DOHH2 (cell line): ENCODE data around the gene FAM118B.

Source experiments
- EZH2phosphoT487 ChIP-seq: fragments of 200-600 bp; sonication (generic); IDR thresholded peaks from 2 replicates; pipeline ENCODE4 v1.6.1; 2017; ENCODE audit warnings: borderline replicate concordance, mild to moderate bottlenecking, antibody characterized with exemption, low read length, moderate library complexity, mixed read lengths
- TF ChIP-seq, protein P1 (sequence below): fragments of 200-600 bp; sonication (generic); IDR thresholded peaks from one replicate; pipeline ENCODE4 v1.5.1; 2014; ENCODE audit warnings: antibody characterized with exemption, mild to moderate bottlenecking, low read depth, low read length; ENCODE audit not compliant: poor library complexity, severe bottlenecking

DNA sequence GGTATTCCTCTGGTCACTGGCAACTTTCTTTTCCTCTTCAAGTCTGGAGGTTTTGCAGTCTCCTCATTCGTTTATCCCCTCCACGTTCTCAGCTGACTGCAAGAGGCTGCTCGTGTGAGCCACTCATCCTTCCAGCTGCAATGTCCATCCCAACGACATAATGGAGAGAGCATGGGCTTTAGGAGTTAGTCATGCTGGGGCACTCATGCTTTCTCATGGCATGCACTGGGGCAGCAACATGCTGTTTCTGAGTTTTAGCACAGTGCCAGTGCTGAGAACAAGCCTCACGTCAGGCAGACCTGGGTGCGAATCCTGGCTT lies 99.4 kb downstream of the FAM118B start:
- TF ChIP-seq, protein P1, sequence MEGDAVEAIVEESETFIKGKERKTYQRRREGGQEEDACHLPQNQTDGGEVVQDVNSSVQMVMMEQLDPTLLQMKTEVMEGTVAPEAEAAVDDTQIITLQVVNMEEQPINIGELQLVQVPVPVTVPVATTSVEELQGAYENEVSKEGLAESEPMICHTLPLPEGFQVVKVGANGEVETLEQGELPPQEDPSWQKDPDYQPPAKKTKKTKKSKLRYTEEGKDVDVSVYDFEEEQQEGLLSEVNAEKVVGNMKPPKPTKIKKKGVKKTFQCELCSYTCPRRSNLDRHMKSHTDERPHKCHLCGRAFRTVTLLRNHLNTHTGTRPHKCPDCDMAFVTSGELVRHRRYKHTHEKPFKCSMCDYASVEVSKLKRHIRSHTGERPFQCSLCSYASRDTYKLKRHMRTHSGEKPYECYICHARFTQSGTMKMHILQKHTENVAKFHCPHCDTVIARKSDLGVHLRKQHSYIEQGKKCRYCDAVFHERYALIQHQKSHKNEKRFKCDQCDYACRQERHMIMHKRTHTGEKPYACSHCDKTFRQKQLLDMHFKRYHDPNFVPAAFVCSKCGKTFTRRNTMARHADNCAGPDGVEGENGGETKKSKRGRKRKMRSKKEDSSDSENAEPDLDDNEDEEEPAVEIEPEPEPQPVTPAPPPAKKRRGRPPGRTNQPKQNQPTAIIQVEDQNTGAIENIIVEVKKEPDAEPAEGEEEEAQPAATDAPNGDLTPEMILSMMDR: no peak
- TF ChIP-seq EZH2phosphoT487: no peak
